Diencephalon (tissue), 1 donor: Measurements from ENCODE around the gene DAPK2. TPM values are rescaled to one million over a fixed set of nuclear protein-coding genes. Genes with fewer than 3 reads are reported as not detected.

ENCODE experiments used
- small RNA-seq: library from RNA; depleted of rRNA; stranded (forward); fragments of <200 nt; gene quantifications from one replicate; pipeline ENCODE3, GENCODE V24; 2014
- total RNA-seq: library from RNA; depleted of rRNA; stranded (reverse); fragments of >200 nt; gene quantifications from one replicate; pipeline ENCODE4 v1.2.3, GENCODE V29; 2014

The DAPK2 gene
- total RNA-seq, result 3.7 TPM

GRCh38 chr15:64046421-64047153 is at the start of gene DAPK2:
TSS of gene DAPK2 (minus strand) at chr15:64046485. CDS start at chr15:64040261, 6,224 bp downstream.

GRCh38 chr15:64093627-64094417 is 47.5 kb upstream of the DAPK2 start, which contains the start of gene CIAO2A:
TSS of gene CIAO2A (minus strand) at chr15:64093838. CDS start at chr15:64093768, 70 bp downstream.

Small RNA genes within 50 kb of the gene (small RNA-seq; reads per million reads assigned to genes)
- gene AC015914.2 (not detected), gene MIR422A (not detected)

Other genes with a start within 250 kb of the DAPK2 start
- 241 TPM for gene HERC1, start 212.5 kb downstream of the DAPK2 start, total RNA-seq
- gene CIAO2A, start 47.4 kb upstream of the DAPK2 start, total RNA-seq, result 40.8 TPM
- 40.1 TPM for gene SNX1, start 49.5 kb upstream of the DAPK2 start, total RNA-seq
- 12.5 TPM for gene SNX22, start 105.2 kb upstream of the DAPK2 start, total RNA-seq
- 191 TPM for gene PPIB, start 116.5 kb upstream of the DAPK2 start, total RNA-seq